SK-N-MC (cell line): ENCODE data around the gene MIR17HG.
"Not testable (repeated sequence)": the region's sequence is repeated elsewhere in the genome, so short reads cannot be mapped to it uniquely, and the experiment has no call there.

Source experiments
- DNase-seq: peaks from one replicate; pipeline ENCODE4 v3.0.0-alpha.2; 2011; ENCODE audit warnings: low read depth, low spot score
- H3K27ac ChIP-seq: fragments of 200-600 bp; sonication (generic); 2 replicates; pipeline ENCODE4 v1.5.1; 2016; ENCODE audit warnings: mixed run types
- H3K36me3 ChIP-seq: fragments of 200-600 bp; sonication (generic); 2 replicates; pipeline ENCODE4 v1.6.1; 2017; ENCODE audit warnings: antibody characterized with exemption, low read length, mixed read lengths; ENCODE audit not compliant: insufficient read depth
- H3K4me3 ChIP-seq: fragments of 200-600 bp; sonication (generic); 2 replicates; pipeline ENCODE4 v1.5.1; 2016
- H3K9ac ChIP-seq: fragments of 200-600 bp; sonication (generic); 2 replicates; pipeline ENCODE4 v1.8.0; 2017; ENCODE audit warnings: mixed run types, mixed read lengths; ENCODE audit not compliant: insufficient read length
- H3K9me3 ChIP-seq: fragments of 200-600 bp; sonication (generic); 2 replicates; pipeline ENCODE4 v1.6.1; 2017; ENCODE audit warnings: low read depth, mild to moderate bottlenecking, antibody characterized with exemption, low read length, moderate library complexity, mixed read lengths
- EZH2 ChIP-seq: fragments of 200-600 bp; sonication (generic); IDR thresholded peaks from one replicate; pipeline ENCODE4 v1.6.1; 2017; ENCODE audit warnings: antibody characterized with exemption
- FOXP2 ChIP-seq: optimal IDR thresholded peaks from 2 replicates; pipeline ENCODE3; 2011; ENCODE audit warnings: mild to moderate bottlenecking, moderate library complexity; ENCODE audit not compliant: insufficient read depth; ENCODE audit errors: extremely low read length, control extremely low read depth
- POLR2AphosphoS5 ChIP-seq: IDR thresholded peaks from 2 replicates; pipeline ENCODE4 v1.6.1; 2012; ENCODE audit warnings: mild to moderate bottlenecking, low read depth, low read length, borderline replicate concordance

MIR17HG gene

GRCh38 chr13:91351123-91351522 lies 3.6 kb downstream of the MIR17HG start:
- peak overlapping the region; percentile 100 for H3K9ac ChIP-seq
- no peaks in the 10 kb centered on the region for H3K9me3 ChIP-seq
- H3K4me3 ChIP-seq = peak overlapping the region; percentile 99
- peak overlapping the region; percentile 39; the same call in 1 of the 2 replicates for H3K27ac ChIP-seq
- peaks cover 72% of the 10 kb centered on the region for H3K36me3 ChIP-seq
- DNase-seq = no peak
- no peak for TF ChIP-seq EZH2
- no peak; the same call in 1 of the 2 replicates for TF ChIP-seq POLR2AphosphoS5
- TF ChIP-seq FOXP2 = no peak

- no peak for TF ChIP-seq FOXP2
- no peak for TF ChIP-seq EZH2
- no peak; the same call in 1 of the 2 replicates for TF ChIP-seq POLR2AphosphoS5
- H3K36me3 ChIP-seq = peaks cover 80% of the 10 kb centered on the region
- no peaks in the 10 kb centered on the region for H3K9me3 ChIP-seq
- H3K9ac ChIP-seq = no peak overlapping the region
- DNase-seq = no peak
- peak overlapping the region; percentile 99 for H3K4me3 ChIP-seq
- H3K27ac ChIP-seq = peak overlapping the region; percentile 34; the same call in 1 of the 2 replicates
Observed at GRCh38 chr13:91351980-91352379, 4.5 kb downstream of the MIR17HG start.

- peak overlapping the region; percentile 63; the same call in 1 of the 2 replicates for H3K27ac ChIP-seq
- not testable (repeated sequence) for H3K9me3 ChIP-seq, H3K4me3 ChIP-seq, H3K9ac ChIP-seq, DNase-seq
- peaks cover 90% of the 10 kb centered on the region for H3K36me3 ChIP-seq
Observed at GRCh38 chr13:91352891-91353290, 5.4 kb downstream of the MIR17HG start.

- Histone ChIP-seq H3K9ac (no peak overlapping the region), H3K27ac (peak overlapping the region; percentile 63; the same call in 1 of the 2 replicates), H3K36me3 (peaks cover 96% of the 10 kb centered on the region), H3K9me3 (no peaks in the 10 kb centered on the region), H3K4me3 (no peak overlapping the region)
- no peak for DNase-seq
- TF ChIP-seq FOXP2 (no peak), POLR2AphosphoS5 (no peak), EZH2 (no peak)
Observed at GRCh38 chr13:91353494-91353893, 6.0 kb downstream of the MIR17HG start.

GRCh38 chr13:91355099-91355825 lies 7.8 kb downstream of the MIR17HG start:
- no peak overlapping the region for H3K4me3 ChIP-seq
- TF ChIP-seq POLR2AphosphoS5 = no peak; the same call in 1 of the 2 replicates
- TF ChIP-seq FOXP2 = no peak
- no peak for TF ChIP-seq EZH2
- no peak for DNase-seq
- H3K9ac ChIP-seq = no peak overlapping the region
- H3K27ac ChIP-seq = peak overlapping the region; percentile 44
- peaks cover 86% of the 10 kb centered on the region for H3K36me3 ChIP-seq
- no peaks in the 10 kb centered on the region for H3K9me3 ChIP-seq

GRCh38 chr13:91355826-91356710 lies 8.6 kb downstream of the MIR17HG start:
- Histone ChIP-seq H3K36me3 (peaks cover 86% of the 10 kb centered on the region), H3K4me3 (no peak overlapping the region), H3K9me3 (no peaks in the 10 kb centered on the region), H3K27ac (peak overlapping the region; percentile 52), H3K9ac (no peak overlapping the region)
- no peak for TF ChIP-seq FOXP2
- TF ChIP-seq EZH2 = no peak
- no peak; the same call in 1 of the 2 replicates for TF ChIP-seq POLR2AphosphoS5
- no peak for DNase-seq

- Histone ChIP-seq H3K9me3 (no peaks in the 10 kb centered on the region), H3K4me3 (no peak overlapping the region), H3K9ac (no peak overlapping the region), H3K36me3 (peaks cover 86% of the 10 kb centered on the region), H3K27ac (peak overlapping the region; percentile 52)
- TF ChIP-seq FOXP2 = no peak
- no peak for DNase-seq
Observed at GRCh38 chr13:91356919-91357612, 9.6 kb downstream of the MIR17HG start.
